GM21360 (cell line): Measurements from ENCODE around the gene SEPHS1.
"Not testable (repeated sequence)": the region's sequence is repeated elsewhere in the genome, so short reads cannot be mapped to it uniquely, and the experiment has no call there.

Experiments used
- ATAC-seq: cut with Tn5 transposase; IDR thresholded peaks from one replicate; pipeline ENCODE4 v1.9.1; 2021; ENCODE audit warnings: mild to moderate bottlenecking, moderate library complexity; ENCODE audit not compliant: unreplicated experiment

SEPHS1 gene, protein sequence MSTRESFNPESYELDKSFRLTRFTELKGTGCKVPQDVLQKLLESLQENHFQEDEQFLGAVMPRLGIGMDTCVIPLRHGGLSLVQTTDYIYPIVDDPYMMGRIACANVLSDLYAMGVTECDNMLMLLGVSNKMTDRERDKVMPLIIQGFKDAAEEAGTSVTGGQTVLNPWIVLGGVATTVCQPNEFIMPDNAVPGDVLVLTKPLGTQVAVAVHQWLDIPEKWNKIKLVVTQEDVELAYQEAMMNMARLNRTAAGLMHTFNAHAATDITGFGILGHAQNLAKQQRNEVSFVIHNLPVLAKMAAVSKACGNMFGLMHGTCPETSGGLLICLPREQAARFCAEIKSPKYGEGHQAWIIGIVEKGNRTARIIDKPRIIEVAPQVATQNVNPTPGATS

GRCh38 chr10:13348216-13349017 lies at the start of gene SEPHS1:
TSS of gene SEPHS1 (minus strand) at chr10:13348293. CDS start at chr10:13344950, 3,343 bp downstream.
- ATAC-seq: peak; percentile 45

DNA sequence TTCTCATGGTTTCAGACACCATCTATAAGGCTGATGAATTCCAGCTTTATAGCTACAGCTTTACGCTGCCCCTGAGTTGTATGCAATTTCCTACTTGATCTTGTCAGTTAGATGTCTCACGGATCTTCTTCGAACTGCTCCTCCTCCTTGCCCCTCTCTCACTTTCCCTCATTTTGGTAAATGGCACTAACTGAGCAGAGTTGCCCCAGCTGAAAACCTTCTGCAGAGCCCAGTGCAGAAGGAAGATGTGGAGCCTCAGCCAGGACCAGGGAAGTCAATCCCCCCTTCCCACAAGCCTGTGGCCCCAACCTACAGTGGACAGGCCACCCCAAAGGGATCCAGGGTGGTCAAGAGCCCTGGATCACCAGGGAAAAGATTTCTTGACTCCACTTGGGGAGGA lies 49.0 kb upstream of the SEPHS1 start:
- ATAC-seq: no peak

DNA sequence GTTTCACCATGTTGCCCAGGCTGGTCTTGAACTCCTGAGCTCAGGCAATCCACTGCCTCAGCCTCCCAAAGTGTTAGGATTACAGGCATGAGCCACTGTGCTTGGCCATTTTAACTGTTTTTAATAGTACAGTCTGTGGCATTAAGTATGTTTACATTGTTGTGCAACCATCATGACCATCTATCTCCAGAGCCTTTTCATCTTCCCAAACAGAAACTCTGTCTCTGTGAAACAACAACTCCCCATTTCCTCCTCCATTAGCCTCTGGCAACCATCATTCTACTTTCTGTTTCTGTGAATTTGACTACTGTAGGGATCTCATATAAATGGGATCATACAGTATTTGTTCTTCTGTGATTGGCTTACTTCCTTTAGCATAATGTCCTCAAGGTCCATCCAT lies 48.3 kb upstream of the SEPHS1 start:
- ATAC-seq: no peak

GRCh38 chr10:13395540-13395939 lies 47.4 kb upstream of the SEPHS1 start:
- no peak for ATAC-seq

DNA sequence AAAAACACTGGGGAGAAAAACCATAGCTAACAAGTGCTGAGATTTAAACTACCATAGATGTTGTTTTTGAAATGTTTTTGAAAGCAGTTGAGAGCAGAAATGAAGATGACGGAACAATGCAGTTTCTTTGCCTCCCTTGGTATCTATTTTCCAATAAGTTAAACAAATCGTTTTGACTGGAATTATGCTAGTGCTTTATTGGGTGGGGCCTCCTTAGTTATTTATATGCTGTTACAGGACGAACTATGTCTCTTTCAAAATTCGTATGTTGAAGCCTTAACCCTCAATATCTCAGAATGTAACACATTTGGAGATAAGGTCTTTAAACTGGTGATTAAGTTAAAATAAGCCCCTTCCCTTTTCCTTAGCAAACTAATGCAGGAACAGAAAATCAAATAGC lies 45.5 kb upstream of the SEPHS1 start:
- no peak for ATAC-seq

- ATAC-seq: no peak
Observed at GRCh38 chr10:13392701-13393100, 44.6 kb upstream of the SEPHS1 start.

DNA sequence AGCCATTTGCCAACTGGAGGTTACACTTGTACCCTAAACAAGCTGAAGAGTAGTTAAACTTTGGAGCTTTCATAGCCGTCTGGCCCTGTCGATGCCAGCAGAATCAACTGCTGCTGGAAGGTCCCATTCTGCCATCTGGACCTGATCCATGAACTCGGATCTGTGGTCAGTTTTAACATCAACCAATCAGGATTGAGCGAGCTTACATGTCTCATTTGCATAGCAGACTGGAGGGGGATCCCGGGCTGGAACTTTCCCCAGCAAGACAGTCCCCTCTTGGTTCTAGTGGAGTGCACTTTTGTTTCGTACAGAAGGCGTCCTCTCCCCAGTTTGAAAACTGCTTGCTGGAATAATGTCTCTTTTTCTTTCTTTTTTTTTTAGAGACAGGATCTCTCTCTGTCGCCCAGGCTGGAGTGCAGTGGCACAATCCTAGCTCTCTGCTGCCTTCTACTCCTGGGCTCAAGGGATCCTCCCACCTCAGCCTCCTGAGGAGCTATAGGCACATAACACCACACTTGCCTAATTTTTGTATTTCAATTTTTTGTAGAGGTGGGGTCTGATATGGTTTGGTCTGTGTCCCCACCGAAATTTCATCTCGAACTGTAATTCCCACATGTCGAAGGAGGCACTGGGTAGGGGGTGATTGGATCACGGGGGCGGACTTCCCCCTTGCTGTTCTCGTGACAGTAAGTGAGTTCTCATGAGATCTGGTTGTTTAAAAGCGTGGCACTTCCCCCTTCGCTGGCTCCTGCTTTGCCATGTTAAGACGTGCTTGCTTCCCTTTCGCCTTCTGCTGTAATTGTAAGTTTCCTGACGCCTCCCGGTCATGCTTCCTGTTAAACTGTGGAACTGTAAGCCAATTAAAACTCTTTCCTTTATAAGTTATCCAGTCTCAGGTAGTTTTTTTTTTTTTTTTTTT lies 42.8 kb upstream of the SEPHS1 start:
- ATAC-seq: no peak

- ATAC-seq: no peak
Observed at GRCh38 chr10:13388478-13389230, 40.6 kb upstream of the SEPHS1 start.

GRCh38 chr10:13386021-13386420 lies 37.9 kb upstream of the SEPHS1 start:
- no peak for ATAC-seq

DNA sequence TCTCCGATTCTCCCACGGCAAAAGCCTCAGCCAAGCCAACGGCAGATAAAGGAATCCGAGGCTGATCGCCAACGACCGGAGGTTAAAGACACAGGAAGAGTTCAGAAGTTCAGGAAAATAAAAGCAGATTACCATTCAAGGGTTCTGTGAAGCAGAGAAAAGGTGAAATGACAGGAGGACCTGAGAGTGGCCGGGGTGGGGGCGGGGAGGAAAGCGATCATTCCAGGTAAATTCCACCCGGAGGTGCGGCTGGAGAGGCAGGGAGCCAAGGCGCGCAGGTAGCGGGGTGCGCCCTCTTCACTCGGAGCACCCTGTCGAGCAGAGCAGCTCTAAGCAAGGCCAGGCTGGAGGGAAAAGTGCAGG lies 35.3 kb upstream of the SEPHS1 start:
- ATAC-seq: no peak

- no peak for ATAC-seq
Observed at GRCh38 chr10:13382703-13383398, 34.8 kb upstream of the SEPHS1 start.

DNA sequence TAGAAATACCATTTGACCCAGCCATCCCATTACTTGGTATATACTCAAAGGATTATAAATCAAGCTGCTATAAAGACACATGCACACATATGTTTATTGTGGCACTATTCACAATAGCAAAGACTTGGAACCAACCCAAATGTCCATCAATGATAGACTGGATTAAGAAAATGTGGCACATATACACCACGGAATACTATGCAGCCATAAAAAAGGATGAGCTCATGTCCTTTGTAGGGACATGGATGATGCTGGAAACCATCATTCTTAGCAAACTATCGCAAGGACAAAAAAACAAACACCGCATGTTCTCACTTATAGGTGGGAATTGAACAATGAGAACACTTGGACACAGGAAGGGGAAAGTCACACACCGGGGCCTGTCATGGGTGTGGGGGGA lies 31.0 kb upstream of the SEPHS1 start:
- ATAC-seq: not testable (repeated sequence)

GRCh38 chr10:13376746-13377145 lies 28.7 kb upstream of the SEPHS1 start:
- no peak for ATAC-seq

DNA sequence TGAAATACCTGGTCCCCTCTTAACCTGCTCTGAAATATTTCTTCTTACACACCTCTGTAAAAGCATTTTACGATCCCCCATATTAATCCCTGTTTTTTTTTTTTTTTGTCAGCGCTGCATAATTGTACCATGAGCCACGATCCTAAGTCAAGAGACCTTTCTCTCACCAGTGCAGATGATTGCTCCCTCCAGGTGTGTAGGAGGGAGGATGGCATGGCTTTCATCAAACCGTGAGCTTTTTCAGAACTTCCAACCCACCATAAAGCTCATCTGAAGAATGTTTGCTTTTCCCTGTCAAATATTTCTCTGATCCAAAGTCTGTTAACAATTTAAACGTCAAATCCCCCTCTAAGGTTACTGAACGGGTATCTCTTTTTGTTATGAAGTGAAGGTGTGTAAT lies 28.2 kb upstream of the SEPHS1 start:
- ATAC-seq: no peak

DNA sequence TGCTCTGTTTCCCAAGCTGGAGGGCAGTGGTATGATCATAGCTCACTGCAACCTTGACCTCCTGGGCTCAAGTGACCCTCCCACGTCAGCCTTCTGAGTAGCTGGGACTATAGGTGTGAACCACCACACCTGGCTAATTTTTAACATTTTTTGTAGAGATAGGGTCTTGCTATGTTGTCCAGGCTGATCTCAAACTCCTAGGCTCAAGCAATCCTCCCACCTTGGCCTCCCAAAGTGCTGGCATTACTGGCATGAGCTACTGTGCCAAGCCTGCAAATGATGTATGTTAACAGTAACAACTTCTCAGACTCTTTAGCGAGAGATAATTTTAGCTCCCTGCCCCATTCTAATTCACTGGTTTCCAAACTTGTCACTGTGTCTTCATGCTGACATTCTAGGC lies 27.7 kb upstream of the SEPHS1 start:
- ATAC-seq: no peak

DNA sequence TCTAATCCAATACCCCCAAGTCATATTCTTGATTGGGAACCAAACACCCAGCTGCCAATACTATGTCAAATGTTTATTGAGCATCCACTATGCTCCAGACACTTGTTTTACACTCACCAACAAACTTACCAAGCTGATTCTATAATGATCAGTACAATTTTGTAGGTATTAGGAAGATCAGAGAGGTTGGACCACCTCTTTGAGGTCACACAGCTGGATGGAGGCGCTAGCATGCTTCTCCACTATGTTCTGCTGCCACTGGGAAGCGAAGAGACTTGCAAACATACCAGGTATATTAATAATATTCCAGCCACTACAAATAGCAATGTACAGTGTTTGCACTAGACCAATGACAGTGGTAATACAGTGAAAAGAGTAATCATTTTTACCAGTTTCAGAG lies 25.6 kb upstream of the SEPHS1 start:
- ATAC-seq: no peak

DNA sequence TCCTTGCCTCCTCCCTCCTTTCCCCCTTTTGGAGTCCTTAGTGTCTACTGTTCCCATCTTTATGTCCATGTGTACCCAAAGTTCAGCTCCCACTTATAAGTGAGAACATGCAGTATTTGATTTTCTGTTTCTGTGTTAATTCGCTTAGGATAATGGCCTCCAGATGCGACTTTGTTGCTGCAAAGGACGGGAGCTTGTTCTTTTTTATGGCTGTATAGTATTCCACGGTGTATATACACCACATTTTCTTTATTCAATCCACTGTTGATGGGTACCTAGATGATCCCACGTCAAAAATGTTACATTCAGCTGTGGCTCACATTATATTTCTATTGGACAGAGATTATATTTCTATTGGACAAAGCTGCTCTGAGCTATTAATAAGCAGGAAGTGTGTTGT lies 24.4 kb upstream of the SEPHS1 start:
- ATAC-seq: no peak

GRCh38 chr10:13371897-13372470 lies 23.9 kb upstream of the SEPHS1 start:
- ATAC-seq: no peak

DNA sequence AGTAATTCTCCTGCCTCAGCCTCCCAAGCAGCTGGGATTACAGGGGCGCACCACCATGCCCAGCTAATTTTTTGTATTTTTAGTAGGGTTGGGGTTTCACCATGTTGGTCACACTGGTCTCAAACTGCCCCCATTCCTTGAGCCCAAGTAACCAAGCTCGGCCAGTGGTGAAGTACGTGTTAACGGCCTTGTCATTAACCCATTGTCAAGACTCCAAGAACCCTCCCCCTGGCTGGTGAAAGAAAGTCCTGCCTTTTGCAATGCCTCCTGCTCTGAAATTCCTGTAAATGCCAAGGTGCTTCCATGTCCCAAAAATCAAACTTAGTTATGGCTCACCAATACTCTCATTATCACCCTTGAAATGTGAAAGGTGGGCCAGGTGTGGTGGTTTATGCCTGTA lies 18.8 kb upstream of the SEPHS1 start:
- no peak for ATAC-seq

GRCh38 chr10:13365831-13366230 lies 17.7 kb upstream of the SEPHS1 start:
- no peak for ATAC-seq
